K562 treated with DMSO at 1 percent for 24 hours (cell line): ENCODE results near the gene PRTN3. TPM values are rescaled to one million over a fixed set of nuclear protein-coding genes. Genes with fewer than 3 reads are reported as not detected.

Source experiments
- total RNA-seq: library from RNA; unstranded; fragments of 300-600 nt; gene quantifications from 2 replicates; pipeline ENCODE4 v1.2.3, GENCODE V29; 2022; ENCODE audit warnings: low read depth; ENCODE audit not compliant: insufficient read depth

Gene PRTN3
- 0.87 and 1.3 TPM in 2 replicates for total RNA-seq

GRCh38 chr19:840519-841206, at the start of gene PRTN3:
Gene PRTN3 (plus strand): TSS chr19:840999. CDS start chr19:841009, 10 bp downstream.

GRCh38 chr19:796692-797527, 43.9 kb upstream of the PRTN3 start, which contains the start of gene PTBP1:
Gene PTBP1 (plus strand): TSS chr19:797452. CDS start chr19:797498, 46 bp downstream.

GRCh38 chr19:821825-822503, 18.8 kb upstream of the PRTN3 start, which contains the start of gene PLPPR3:
Gene PLPPR3 (minus strand): TSS chr19:821955. CDS start chr19:821559, 396 bp downstream.

GRCh38 chr19:827710-828321, 13.0 kb upstream of the PRTN3 start, which contains the start of gene AZU1:
Gene AZU1 (plus strand): TSS chr19:827837. CDS start chr19:827847, 10 bp downstream.

GRCh38 chr19:852136-853013, 11.6 kb downstream of the PRTN3 start, which contains the start of gene ELANE:
Gene ELANE (plus strand): TSS chr19:852303. CDS start chr19:852329, 26 bp downstream.

GRCh38 chr19:858868-859843, 18.4 kb downstream of the PRTN3 start, which contains the start of gene CFD:
Gene CFD (plus strand): TSS chr19:859664. CDS start chr19:859690, 26 bp downstream.

GRCh38 chr19:892894-893689, 52.3 kb downstream of the PRTN3 start, which contains the start of the genes MED16 and RNU6-9:
Gene MED16 (minus strand): TSS chr19:893187. CDS start chr19:891131, 2,056 bp downstream.
Gene RNU6-9 (plus strand): TSS chr19:893484.

Other genes starting within 250 kb of the PRTN3 start
- 103 and 118 TPM in 2 replicates for gene POLRMT, start 207.5 kb upstream of the PRTN3 start, total RNA-seq
- 0.58 and 0.82 TPM in 2 replicates for gene FGF22, start 201.1 kb upstream of the PRTN3 start, total RNA-seq
- 97.3 and 111 TPM in 2 replicates for gene RNF126, start 177.8 kb upstream of the PRTN3 start, total RNA-seq
- 9.8 and 12.7 TPM in 2 replicates for gene FSTL3, start 164.6 kb upstream of the PRTN3 start, total RNA-seq
- 18.9 and 21.6 TPM in 2 replicates for gene PRSS57, start 145.5 kb upstream of the PRTN3 start, total RNA-seq
- 20.1 and 24.9 TPM in 2 replicates for gene PALM, start 132.1 kb upstream of the PRTN3 start, total RNA-seq
- gene MISP, start 89.9 kb upstream of the PRTN3 start, total RNA-seq, result 0.25 TPM in 1 of 2 replicates, not detected in the other
- gene PTBP1, start 43.5 kb upstream of the PRTN3 start, total RNA-seq, result 331 and 361 TPM in 2 replicates
- gene PLPPR3, start 19.0 kb upstream of the PRTN3 start, total RNA-seq, result 26.9 and 33.9 TPM in 2 replicates
- gene AZU1, start 13.2 kb upstream of the PRTN3 start, total RNA-seq, result 1.3 and 1.6 TPM in 2 replicates
- not detected in 2 replicates for gene ELANE, start 11.3 kb downstream of the PRTN3 start, total RNA-seq
- gene CFD, start 18.7 kb downstream of the PRTN3 start, total RNA-seq, result 64.6 and 67.7 TPM in 2 replicates
- gene MED16, start 52.2 kb downstream of the PRTN3 start, total RNA-seq, result 58.2 and 66.2 TPM in 2 replicates
- not detected in 2 replicates for gene RNU6-9, start 52.5 kb downstream of the PRTN3 start, total RNA-seq
- gene R3HDM4, start 72.2 kb downstream of the PRTN3 start, total RNA-seq, result 169 and 193 TPM in 2 replicates
- gene KISS1R, start 76.3 kb downstream of the PRTN3 start, total RNA-seq, result 4.8 and 5.2 TPM in 2 replicates
- gene ARID3A, start 85.0 kb downstream of the PRTN3 start, total RNA-seq, result 72.0 and 83.1 TPM in 2 replicates
- 89.2 and 91.4 TPM in 2 replicates for gene WDR18, start 143.3 kb downstream of the PRTN3 start, total RNA-seq
- gene GRIN3B, start 159.4 kb downstream of the PRTN3 start, total RNA-seq, result 0.66 and 0.73 TPM in 2 replicates
- 234 and 259 TPM in 2 replicates for gene TMEM259, start 180.1 kb downstream of the PRTN3 start, total RNA-seq
- not detected in 2 replicates for gene RNU6-2, start 180.5 kb downstream of the PRTN3 start, total RNA-seq
- 103 and 109 TPM in 2 replicates for gene CNN2, start 185.6 kb downstream of the PRTN3 start, total RNA-seq
- gene ABCA7, start 199.1 kb downstream of the PRTN3 start, total RNA-seq, result 68.1 and 68.5 TPM in 2 replicates
- gene ARHGAP45, start 226.2 kb downstream of the PRTN3 start, total RNA-seq, result 26.5 and 30.6 TPM in 2 replicates